ENCODE measurements around the gene PTGDR2.

The PTGDR2 gene

DNA sequence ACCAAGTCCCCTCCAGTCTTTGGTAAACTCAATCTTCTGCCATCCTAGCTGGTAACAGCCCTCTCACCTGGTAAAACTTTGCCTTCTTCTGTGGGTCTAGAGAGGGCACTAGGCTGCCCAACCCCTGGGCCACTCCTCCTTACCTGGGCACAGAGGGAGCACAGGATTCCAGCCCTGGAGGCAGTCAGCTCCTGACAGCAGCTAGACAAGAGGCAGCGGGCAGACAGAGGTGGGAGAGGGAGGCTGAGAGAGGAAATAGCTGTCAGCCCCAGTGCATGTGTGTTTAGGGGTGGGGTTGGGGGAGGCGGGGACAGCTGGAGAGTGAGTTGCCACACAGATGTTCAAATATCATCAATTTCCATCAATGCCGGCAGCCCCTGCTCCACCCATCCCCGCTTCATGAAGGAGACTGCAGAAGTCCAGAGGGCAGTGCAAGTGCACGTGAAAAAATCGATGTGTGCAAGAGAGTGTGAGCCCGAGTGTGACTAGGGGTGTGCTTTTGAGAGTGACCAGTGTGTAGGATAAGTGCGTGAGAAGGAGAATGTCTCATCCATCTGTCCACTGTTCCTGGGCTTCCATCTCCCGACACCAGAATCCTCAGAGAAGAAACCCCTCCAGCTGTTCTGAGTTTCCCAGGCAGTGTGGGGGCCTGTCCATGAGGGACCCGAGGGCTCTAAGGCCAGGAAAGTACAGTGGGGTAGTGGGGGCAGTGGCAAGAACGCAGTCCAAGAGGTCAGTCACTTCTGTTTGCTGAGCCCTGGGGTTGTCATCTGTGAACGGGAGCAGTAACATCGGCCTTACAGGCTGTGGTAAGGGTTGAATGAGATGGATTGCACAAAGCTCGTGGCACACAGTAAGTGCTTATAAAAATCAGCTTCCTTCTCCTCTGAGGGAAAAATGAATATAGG, at the start of gene PTGDR2:
PTGDR2 (minus strand) TSS at position 225 of the 908 bp plus-strand sequence. CDS start 2,228 bp downstream, outside the sequence.
- DNase-seq (ENCODE audit: low read depth in 1 of 2, low spot score in 1 of 2), result no peak

GRCh38 chr11:60905047-60905446, 49.3 kb upstream of the PTGDR2 start:
- no peak for DNase-seq (ENCODE audit: low read depth in 1 of 2, low spot score in 1 of 2)

DNA sequence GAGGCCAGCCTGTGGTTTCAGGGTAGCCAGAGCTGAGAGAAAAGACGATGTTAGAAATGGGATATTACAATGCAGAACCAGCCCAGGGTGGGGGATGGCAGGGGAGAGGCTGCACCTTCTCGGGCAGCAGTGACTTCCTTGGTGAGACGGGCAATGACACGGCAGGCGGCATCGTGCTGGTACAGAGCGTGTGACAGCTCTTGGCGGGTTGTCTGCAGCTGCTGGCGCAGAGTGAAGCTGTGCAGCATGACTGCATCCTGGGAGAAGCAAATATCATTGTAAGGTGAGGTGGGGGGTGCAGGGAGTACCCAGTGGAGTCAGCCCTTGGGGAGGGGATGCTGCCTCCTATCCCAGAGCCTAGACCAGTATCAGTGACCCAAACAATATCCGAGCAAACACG, 46.9 kb upstream of the PTGDR2 start:
- no peak for DNase-seq (ENCODE audit: low read depth in 1 of 2, low spot score in 1 of 2)

- DNase-seq (ENCODE audit: low read depth in 1 of 2, low spot score in 1 of 2), result no peak
Observed at GRCh38 chr11:60900673-60901404, 45.1 kb upstream of the PTGDR2 start.

DNA sequence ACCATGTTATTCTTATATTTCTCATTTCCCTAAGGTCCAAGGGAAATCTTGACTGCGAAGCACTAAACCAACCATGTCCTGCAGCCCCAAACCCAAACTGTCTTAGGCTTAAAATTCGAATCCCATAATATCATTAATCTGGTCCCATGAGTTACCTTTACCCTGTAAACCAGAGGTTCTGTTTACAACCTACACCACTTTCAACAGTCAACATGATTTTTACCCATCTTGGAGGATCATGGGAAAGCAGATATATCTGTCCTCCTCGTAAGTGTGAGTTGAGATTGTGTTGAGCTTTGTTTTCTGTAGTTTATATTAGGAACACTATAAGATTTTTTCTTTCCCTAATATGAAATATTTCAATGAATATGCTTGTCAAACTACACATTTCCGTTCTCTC, 44.2 kb upstream of the PTGDR2 start:
- no peak for DNase-seq (ENCODE audit: low read depth in 1 of 2, low spot score in 1 of 2)

- DNase-seq (ENCODE audit: low read depth in 1 of 2, low spot score in 1 of 2), result no peak
Observed at GRCh38 chr11:60899046-60899936, 43.5 kb upstream of the PTGDR2 start.

- DNase-seq (ENCODE audit: low read depth in 1 of 2, low spot score in 1 of 2), result no peak
Observed at GRCh38 chr11:60897496-60897895, 41.7 kb upstream of the PTGDR2 start.

- no peak for DNase-seq (ENCODE audit: low read depth in 1 of 2, low spot score in 1 of 2)
Observed at GRCh38 chr11:60895687-60896086, 39.9 kb upstream of the PTGDR2 start.

GRCh38 chr11:60891103-60891741, 35.5 kb upstream of the PTGDR2 start:
- no peak for DNase-seq (ENCODE audit: low read depth in 1 of 2, low spot score in 1 of 2)

DNA sequence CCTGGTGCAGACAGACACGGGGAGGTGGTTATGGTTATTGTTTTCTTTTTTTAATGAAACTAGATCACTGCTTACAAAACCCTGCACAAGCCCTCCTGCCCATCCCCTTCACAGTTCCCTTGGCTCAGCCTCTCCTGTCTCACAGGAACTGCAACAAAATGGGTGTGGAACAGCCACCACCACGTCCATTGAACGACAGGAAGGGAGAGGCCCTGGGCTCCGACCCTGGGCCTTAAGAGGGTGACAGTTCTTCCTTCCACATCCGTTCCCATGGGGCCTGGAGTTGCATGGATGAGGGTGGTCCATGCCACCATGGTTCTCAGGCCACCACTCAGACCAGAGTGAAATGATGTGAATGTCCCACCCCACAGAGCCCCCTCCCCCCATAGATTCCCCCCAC, 34.9 kb upstream of the PTGDR2 start:
- no peak for DNase-seq (ENCODE audit: low read depth in 1 of 2, low spot score in 1 of 2)

DNA sequence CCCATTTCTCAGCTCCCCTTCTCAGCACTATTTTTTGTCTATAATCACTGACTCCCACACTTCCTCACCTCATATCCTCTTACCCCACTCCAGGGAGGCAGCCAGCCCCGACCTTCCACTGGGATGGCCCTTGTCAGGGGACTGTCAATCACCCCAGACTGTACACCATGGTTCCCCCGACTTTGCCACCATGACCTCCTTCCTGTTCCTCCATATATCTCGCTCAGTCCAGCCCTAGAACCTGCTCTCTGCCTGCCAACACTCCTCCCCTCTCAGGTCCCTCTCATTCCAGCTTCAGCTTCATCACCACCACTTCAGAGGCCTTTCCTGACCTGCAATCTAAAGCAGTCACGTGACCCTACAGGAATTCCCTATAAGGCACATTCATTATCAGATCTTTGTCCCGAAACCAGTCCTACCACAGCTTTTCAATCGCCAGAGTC, 34.1 kb upstream of the PTGDR2 start:
- DNase-seq (ENCODE audit: low read depth in 1 of 2, low spot score in 1 of 2), result no peak

- no peak for DNase-seq (ENCODE audit: low read depth in 1 of 2, low spot score in 1 of 2)
Observed at GRCh38 chr11:60887556-60887955, 31.8 kb upstream of the PTGDR2 start.

GRCh38 chr11:60880643-60881282, 25.0 kb upstream of the PTGDR2 start:
- DNase-seq (ENCODE audit: low read depth in 1 of 2, low spot score in 1 of 2), result no peak

DNA sequence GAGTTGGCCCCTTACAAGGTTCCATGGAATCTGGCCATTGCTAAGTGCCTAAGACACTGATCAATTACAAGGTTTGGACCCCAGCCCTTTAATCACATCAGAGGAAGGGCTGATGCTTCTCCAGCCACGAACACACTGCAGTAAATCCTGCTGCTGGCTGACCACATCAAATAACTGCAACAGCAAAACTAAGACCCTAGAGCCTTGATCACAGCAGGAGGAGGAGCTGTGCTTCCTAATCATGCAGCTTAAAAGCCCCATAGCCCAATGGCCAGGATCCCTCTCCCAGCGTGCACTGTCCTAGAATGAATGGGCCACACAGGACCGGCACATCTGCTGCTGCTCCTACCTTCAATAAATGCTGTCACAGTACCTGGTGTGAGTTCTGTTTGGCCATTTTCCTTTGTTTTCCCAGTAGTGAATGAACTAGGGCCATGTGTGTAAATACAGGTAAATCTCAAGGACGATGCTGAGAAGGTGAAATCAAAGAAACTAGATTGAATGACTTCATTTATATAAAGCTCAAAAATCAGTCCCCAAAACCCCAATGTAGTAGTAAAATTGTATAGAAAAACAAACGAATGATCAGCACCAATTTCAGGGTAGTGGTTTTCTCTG, 24.3 kb upstream of the PTGDR2 start:
- DNase-seq (ENCODE audit: low read depth in 1 of 2, low spot score in 1 of 2), result no peak

DNA sequence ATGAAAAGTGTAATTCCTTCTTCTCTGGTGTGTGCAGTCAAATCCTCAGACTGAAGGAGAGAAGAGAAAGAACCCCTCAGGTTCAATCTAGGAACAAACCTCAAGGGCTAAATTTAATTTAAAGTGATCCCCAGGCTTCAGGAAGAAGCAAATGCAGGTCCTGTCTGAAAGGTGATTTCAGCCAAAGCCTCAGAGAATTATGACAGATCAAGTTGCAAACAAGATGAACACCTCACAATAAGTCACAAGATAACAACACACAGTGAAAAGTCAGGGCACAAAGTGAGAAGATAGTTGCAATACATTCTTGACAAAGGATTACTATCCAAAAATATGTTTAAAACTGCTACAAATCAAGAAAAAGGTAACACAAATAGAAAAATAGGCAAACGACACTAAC, 23.4 kb upstream of the PTGDR2 start:
- DNase-seq (ENCODE audit: low read depth in 1 of 2, low spot score in 1 of 2), result no peak

DNA sequence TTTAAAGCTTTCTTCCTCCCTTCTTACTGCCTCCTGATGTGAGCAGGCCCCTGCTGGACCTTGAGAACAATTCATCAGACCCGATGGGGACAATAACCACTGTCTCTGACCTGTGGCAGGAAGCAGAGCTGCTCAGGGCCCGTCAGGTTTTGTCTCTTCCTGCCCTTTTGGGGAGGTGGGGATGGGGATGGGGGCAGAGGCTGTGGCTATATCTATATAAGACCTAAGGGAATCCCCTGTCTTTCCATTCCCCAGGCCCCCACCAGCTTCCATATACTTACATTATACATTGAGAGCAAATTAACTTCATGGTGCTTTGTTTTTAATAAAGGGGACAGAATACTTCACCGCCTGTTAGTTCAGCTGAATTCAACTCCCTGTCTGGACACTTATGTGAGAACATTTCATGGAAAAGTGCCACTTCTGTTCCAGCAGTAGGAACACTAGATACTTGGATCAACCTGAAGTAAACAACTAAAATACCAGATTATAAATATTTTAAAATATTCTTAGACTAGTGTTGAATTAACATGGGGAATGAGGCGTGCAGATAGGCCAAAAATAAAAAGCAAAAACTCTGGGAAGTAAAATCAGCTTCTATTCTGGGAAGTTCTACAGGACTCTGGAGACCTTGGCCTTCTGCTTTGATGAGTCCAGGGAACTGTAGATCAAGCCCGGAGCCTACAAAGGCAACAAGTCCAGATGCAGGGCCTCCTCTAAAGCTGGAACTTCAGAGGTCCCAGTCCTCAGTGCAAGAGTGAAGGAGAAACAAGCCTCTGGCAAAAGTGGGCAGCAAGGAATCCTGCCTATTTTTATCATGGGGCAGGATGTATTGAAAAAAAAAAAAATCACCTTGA, 22.7 kb upstream of the PTGDR2 start:
- DNase-seq (ENCODE audit: low read depth in 1 of 2, low spot score in 1 of 2), result no peak

DNA sequence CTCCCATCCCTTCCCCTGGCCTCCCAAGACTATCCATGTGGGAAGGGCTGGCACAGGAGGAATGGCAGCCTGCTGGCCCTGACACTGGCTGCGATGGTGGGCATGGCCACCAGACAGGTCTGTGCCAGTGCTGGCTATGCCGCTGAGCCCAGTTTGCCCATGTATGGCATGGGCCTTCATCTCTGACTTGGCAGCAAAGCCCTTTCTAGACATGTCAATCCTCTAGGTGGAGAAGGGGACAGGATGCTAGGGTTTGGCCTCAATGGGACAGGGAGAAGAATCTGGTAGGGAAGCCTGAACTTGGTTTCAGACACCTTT, 20.4 kb upstream of the PTGDR2 start:
- no peak for DNase-seq (ENCODE audit: low read depth in 1 of 2, low spot score in 1 of 2)

- DNase-seq (ENCODE audit: low read depth in 1 of 2, low spot score in 1 of 2), result no peak
Observed at GRCh38 chr11:60875366-60876167, 19.8 kb upstream of the PTGDR2 start.

Measured in stimulated activated CD4-positive, alpha-beta T cell treated with anti-CD3 and anti-CD28 coated beads, Interleukin-15, amount 100 ng/mL, for 1 hour (primary cell).